Measurements from ENCODE around the gene HAPSTR1.
"Not testable (repeated sequence)": the region's sequence is repeated elsewhere in the genome, so short reads cannot be mapped to it uniquely, and the experiment has no call there.

Gene HAPSTR1

GRCh38 chr16:9090960-9091866, at the start of gene HAPSTR1:
HAPSTR1 (plus strand) TSS chr16:9091644; CDS start chr16:9092045, 401 bp downstream.
- peak; percentile 95 for DNase-seq

GRCh38 chr16:9042533-9042932, 48.9 kb upstream of the HAPSTR1 start:
- no peak for DNase-seq

- no peak for DNase-seq
Measured at GRCh38 chr16:9042964-9043680, 48.3 kb upstream of the HAPSTR1 start.

- not testable (repeated sequence) for DNase-seq
Measured at GRCh38 chr16:9045562-9045961, 45.9 kb upstream of the HAPSTR1 start.

- no peak for DNase-seq
Measured at GRCh38 chr16:9046667-9047055, 44.8 kb upstream of the HAPSTR1 start.

GRCh38 chr16:9047689-9048301, 43.6 kb upstream of the HAPSTR1 start:
- no peak for DNase-seq

- no peak for DNase-seq
Measured at GRCh38 chr16:9048302-9048700, 43.1 kb upstream of the HAPSTR1 start.

- DNase-seq = no peak
Measured at GRCh38 chr16:9049241-9049640, 42.2 kb upstream of the HAPSTR1 start.

GRCh38 chr16:9050102-9050830, 41.2 kb upstream of the HAPSTR1 start:
- no peak for DNase-seq

GRCh38 chr16:9053006-9053601, 38.3 kb upstream of the HAPSTR1 start:
- no peak for DNase-seq

- DNase-seq = no peak
Measured at GRCh38 chr16:9054460-9054859, 37.0 kb upstream of the HAPSTR1 start.

GRCh38 chr16:9055115-9055514, 36.3 kb upstream of the HAPSTR1 start:
- no peak for DNase-seq

- no peak for DNase-seq
Measured at GRCh38 chr16:9055661-9056060, 35.8 kb upstream of the HAPSTR1 start.

GRCh38 chr16:9056061-9056460, 35.4 kb upstream of the HAPSTR1 start:
- DNase-seq = no peak

- DNase-seq = no peak
Measured at GRCh38 chr16:9058211-9058610, 33.2 kb upstream of the HAPSTR1 start.

- no peak for DNase-seq
Measured at GRCh38 chr16:9060225-9060624, 31.2 kb upstream of the HAPSTR1 start.

- no peak for DNase-seq
Measured at GRCh38 chr16:9061358-9061813, 30.1 kb upstream of the HAPSTR1 start.

GRCh38 chr16:9062301-9062700, 29.1 kb upstream of the HAPSTR1 start:
- DNase-seq = no peak

GRCh38 chr16:9065077-9065476, 26.4 kb upstream of the HAPSTR1 start:
- DNase-seq = no peak

GRCh38 chr16:9068886-9069285, 22.6 kb upstream of the HAPSTR1 start:
- DNase-seq = no peak

GRCh38 chr16:9070254-9070653, 21.2 kb upstream of the HAPSTR1 start:
- DNase-seq = no peak

- DNase-seq = no peak
Measured at GRCh38 chr16:9071377-9071776, 20.1 kb upstream of the HAPSTR1 start.

Data from NCI-H1417 treated with DMSO at 0.1 percent for 48 hours (cell line).